Sigmoid colon (tissue), 4 donors: ENCODE data around the gene ZNF267.
"Not testable (repeated sequence)": the region's sequence is repeated elsewhere in the genome, so short reads cannot be mapped to it uniquely, and the experiment has no call there.

Experiments
- CTCF ChIP-seq, 4 experiments: fragments of 450-650 bp in 3 of 4; fragments of 200-600 bp in 1 of 4; IDR thresholded peaks; one replicate each; pipeline ENCODE4 v1.5.1; 2016 to 2019; ENCODE audit warnings: antibody characterized with exemption in 4 of 4, mild to moderate bottlenecking in 3 of 4, moderate library complexity in 2 of 4
- EP300 ChIP-seq, 4 donors: sonication (generic); formaldehyde crosslinking; IDR thresholded peaks; one replicate each; pipeline ENCODE4 v1.6.1; 2017; ENCODE audit warnings: antibody characterized with exemption in 4 of 4
- POLR2A ChIP-seq, 2 donors: fragments of 450-650 bp; IDR thresholded peaks; one replicate each; pipeline ENCODE4 v1.6.1; 2016; ENCODE audit warnings: antibody characterized with exemption in 2 of 2, mild to moderate bottlenecking in 2 of 2, moderate library complexity in 2 of 2

- TF ChIP-seq EP300, CTCF, POLR2A (IDR thresholded peaks at IDR 0.05): not testable (repeated sequence)
These were observed 37.2 kb upstream of the ZNF267 start for GRCh38 chr16:31836396-31836795.
